Neuronal stem cell (in vitro differentiated cells): ENCODE data around the gene MCF2L2.

ENCODE experiments used
- DNase-seq: peaks from one replicate; pipeline ENCODE4 v3.0.0-alpha.2; 2013; ENCODE audit warnings: low spot score
- H2AFZ ChIP-seq: one replicate; pipeline ENCODE4 v1.6.1; 2013; ENCODE audit warnings: mild to moderate bottlenecking, low read length, inconsistent platforms
- H2AK5ac ChIP-seq: 2 replicates; pipeline ENCODE4 v1.6.1; 2013; ENCODE audit warnings: low read depth, mild to moderate bottlenecking, inconsistent platforms, low read length, moderate library complexity, mixed read lengths
- H2BK120ac ChIP-seq: 2 replicates; pipeline ENCODE4 v1.6.1; 2013; ENCODE audit warnings: low read depth, mild to moderate bottlenecking, inconsistent platforms, low read length, moderate library complexity, mixed read lengths
- H2BK12ac ChIP-seq: one replicate; pipeline ENCODE4 v1.6.1; 2013; ENCODE audit warnings: low read length, inconsistent platforms
- H2BK15ac ChIP-seq: 2 replicates; pipeline ENCODE4 v1.6.1; 2013; ENCODE audit warnings: mild to moderate bottlenecking, low read length, inconsistent platforms, mixed read lengths
- H2BK5ac ChIP-seq: one replicate; pipeline ENCODE4 v1.6.1; 2013; ENCODE audit warnings: inconsistent platforms, mild to moderate bottlenecking, low read length, moderate library complexity
- H3K14ac ChIP-seq: one replicate; pipeline ENCODE4 v1.6.1; 2013; ENCODE audit warnings: low read length, inconsistent platforms
- H3K18ac ChIP-seq: 2 replicates; pipeline ENCODE4 v1.6.1; 2013; ENCODE audit warnings: low read length, inconsistent platforms
- H3K23ac ChIP-seq: 2 replicates; pipeline ENCODE4 v1.6.1; 2013; ENCODE audit warnings: low read depth, mild to moderate bottlenecking, mixed read lengths, low read length, inconsistent platforms; ENCODE audit not compliant: poor library complexity
- H3K27ac ChIP-seq: replicated peaks from 3 replicates; pipeline ENCODE4 v1.5.1; 2013; ENCODE audit warnings: low read length, inconsistent platforms
- H3K27me3 ChIP-seq, 3 experiments: 2 replicates each; pipeline ENCODE4 v1.6.1; 2013; ENCODE audit warnings: low read length in 3 of 3, mild to moderate bottlenecking in 2 of 3, inconsistent platforms in 1 of 3, low read depth in 1 of 3, mixed read lengths in 1 of 3, moderate library complexity in 1 of 3; ENCODE audit not compliant: control insufficient read depth in 3 of 3, insufficient read depth in 3 of 3
- H3K36me3 ChIP-seq, 2 donors: replicated peaks in 1 of 2; 2 replicates each; pipeline ENCODE4 v1.6.1; 2013; ENCODE audit warnings: low read length in 2 of 2; ENCODE audit not compliant: control insufficient read depth in 2 of 2, insufficient read depth in 2 of 2
- H3K4ac ChIP-seq: 2 replicates; pipeline ENCODE4 v1.6.1; 2013; ENCODE audit warnings: inconsistent platforms, mild to moderate bottlenecking, low read length, moderate library complexity
- H3K4me1 ChIP-seq, 2 donors: 1 replicate in 1 of 2; 2 replicates in 1 of 2; pipeline ENCODE4 v1.6.1; 2013; ENCODE audit warnings: low read length in 2 of 2, low read depth in 1 of 2; ENCODE audit not compliant: control insufficient read depth in 2 of 2, insufficient read depth in 1 of 2
- H3K4me2 ChIP-seq: one replicate; pipeline ENCODE4 v1.6.1; 2013; ENCODE audit warnings: mild to moderate bottlenecking, low read length, inconsistent platforms; ENCODE audit not compliant: insufficient read depth, poor library complexity, severe bottlenecking
- H3K4me3 ChIP-seq, 2 donors: 2 replicates each; pipeline ENCODE4 v1.5.1; 2013; ENCODE audit warnings: low read length in 2 of 2, mild to moderate bottlenecking in 2 of 2, inconsistent platforms in 1 of 2, moderate library complexity in 1 of 2
- H3K79me1 ChIP-seq: one replicate; pipeline ENCODE4 v1.6.1; 2013; ENCODE audit warnings: low read depth, mild to moderate bottlenecking, inconsistent platforms, low read length, moderate library complexity
- H3K9ac ChIP-seq: one replicate; pipeline ENCODE4 v1.6.1; 2013; ENCODE audit warnings: mild to moderate bottlenecking, low read depth, low read length, inconsistent platforms; ENCODE audit not compliant: poor library complexity
- H3K9me3 ChIP-seq, 2 donors: replicated peaks in 1 of 2; 2 replicates each; pipeline versions ENCODE3 to v1.6.1; 2013; ENCODE audit warnings: low read length in 2 of 2, mild to moderate bottlenecking in 2 of 2, inconsistent platforms in 1 of 2, low read depth in 1 of 2, mixed read lengths in 1 of 2, moderate library complexity in 1 of 2; ENCODE audit not compliant: control insufficient read depth in 2 of 2, insufficient read depth in 1 of 2
- H4K8ac ChIP-seq: one replicate; pipeline ENCODE4 v1.6.1; 2013; ENCODE audit warnings: low read depth, mild to moderate bottlenecking, inconsistent platforms, low read length, moderate library complexity
- H4K91ac ChIP-seq: one replicate; pipeline ENCODE4 v1.6.1; 2013; ENCODE audit warnings: low read length, low read depth, mild to moderate bottlenecking, inconsistent platforms; ENCODE audit not compliant: poor library complexity
- WGBS, 2 donors: extraction: QIAGEN DNeasy Blood & Tissue Kit; methylation state at CpG; one replicate each; pipeline ENCODE4 v1.1.7; 2013; ENCODE audit warnings: missing lambda C conversion rate in 2 of 2, mixed read lengths in 1 of 2; ENCODE audit not compliant: insufficient read length in 2 of 2, insufficient replicate concordance in 1 of 2; ENCODE audit errors: extremely low coverage in 2 of 2; 5-methylcytosine and 5-hydroxymethylcytosine counted together

Gene MCF2L2

DNA sequence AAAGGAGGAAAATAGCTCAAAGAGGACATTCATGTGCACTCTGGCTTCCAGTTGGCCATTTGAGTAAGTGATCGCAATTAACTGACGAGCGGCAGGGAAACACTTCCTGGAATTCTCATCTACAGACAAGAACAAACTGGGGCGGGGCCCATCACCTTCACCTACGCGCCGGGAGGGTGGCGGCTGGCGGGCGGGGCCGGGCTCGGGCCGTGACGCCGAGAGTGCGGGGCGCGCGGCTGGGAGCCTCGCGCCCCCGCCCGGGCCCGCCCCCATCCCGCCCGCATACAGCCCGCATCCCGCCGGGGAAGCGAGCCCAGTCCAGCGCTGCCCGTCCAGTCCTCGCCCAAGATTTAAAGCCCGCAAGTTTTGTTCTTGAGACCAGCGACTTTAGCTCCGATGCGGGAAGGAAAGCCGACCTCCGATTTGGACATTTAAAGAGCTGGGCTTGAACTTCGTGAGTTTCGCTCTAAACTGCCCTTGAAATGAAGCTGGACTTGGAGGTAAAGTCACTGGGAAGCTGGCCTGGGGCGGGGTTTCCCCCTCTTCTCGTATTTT is 175.4 kb downstream of the MCF2L2 start, which contains the start of gene B3GNT5:
TSS of gene B3GNT5 (plus strand) at position 281 of the 555 bp plus-strand sequence. CDS start 16,546 bp downstream, outside the sequence.
- H2BK120ac ChIP-seq: peak within 1 kb of the TSS; percentile 21
- H3K18ac ChIP-seq: peak within 1 kb of the TSS; percentile 95
- peak within 1 kb of the TSS; percentile 89 for H4K91ac ChIP-seq
- H3K4ac ChIP-seq: peak within 1 kb of the TSS; percentile 67
- peaks cover 0 to 13% of the 10 kb centered on the region in 2 donors for H3K36me3 ChIP-seq
- peaks cover 4 to 7% of the 10 kb centered on the region in 2 donors for H3K4me1 ChIP-seq
- peak within 1 kb of the TSS; percentile 49 for H3K23ac ChIP-seq
- no peaks in the 10 kb centered on the region for H3K9me3 ChIP-seq
- H4K8ac ChIP-seq: no peak within 1 kb of the TSS
- peak within 1 kb of the TSS; percentile 77 for H2BK15ac ChIP-seq
- H3K79me1 ChIP-seq: no peaks in the 10 kb centered on the region
- H2BK5ac ChIP-seq: peak within 1 kb of the TSS; percentile 33
- H3K4me2 ChIP-seq: peak within 1 kb of the TSS; percentile 75
- H3K4me3 ChIP-seq: peak within 1 kb of the TSS; percentile 64 to 83
- no CpG with 5 or more reads among the region's 43 CpGs for WGBS, 2 donors
- H3K27ac ChIP-seq: no peak within 1 kb of the TSS
- H3K14ac ChIP-seq: no peak within 1 kb of the TSS
- peak within 1 kb of the TSS; percentile 90 for H2AFZ ChIP-seq
- peaks cover 0 to 27% (median 15%) of the 10 kb centered on the region in 3 experiments for H3K27me3 ChIP-seq
- no peak within 1 kb of the TSS for H2AK5ac ChIP-seq
- DNase-seq: no peak
- H3K9ac ChIP-seq: peak within 1 kb of the TSS; percentile 97
- H2BK12ac ChIP-seq: no peak within 1 kb of the TSS

- Histone ChIP-seq H3K4me2 (no peak overlapping the region), H3K36me3 (peaks cover 0 to 9% of the 10 kb centered on the region in 2 donors), H2BK12ac (no peak overlapping the region), H4K91ac (no peak overlapping the region), H3K27ac (no peak overlapping the region), H3K9ac (no peak overlapping the region), H4K8ac (no peak overlapping the region), H3K18ac (no peak overlapping the region), H3K23ac (no peak overlapping the region), H3K9me3 (no peaks in the 10 kb centered on the region), H2BK15ac (no peak overlapping the region), H2BK120ac (no peak overlapping the region), H3K4ac (no peak overlapping the region), H3K4me3 (peak overlapping the region in 1 of 2 donors; percentile 64), H3K4me1 (peaks cover 4 to 7% of the 10 kb centered on the region in 2 donors), H3K14ac (no peak overlapping the region), H2AK5ac (no peak overlapping the region), H3K27me3 (peaks cover 0 to 27% (median 15%) of the 10 kb centered on the region in 3 experiments), H3K79me1 (no peaks in the 10 kb centered on the region), H2AFZ (peak overlapping the region; percentile 90), H2BK5ac (no peak overlapping the region)
- DNase-seq: no peak
- no CpG with 5 or more reads among the region's 5 CpGs for WGBS, 2 donors
These were observed 176.2 kb downstream of the MCF2L2 start for GRCh38 chr3:183252118-183252782.

- Histone ChIP-seq H2BK5ac (no peak overlapping the region), H3K4ac (no peak overlapping the region), H3K27me3 (peaks cover 0 to 39% (median 15%) of the 10 kb centered on the region in 3 experiments), H3K23ac (no peak overlapping the region), H2BK120ac (no peak overlapping the region), H3K14ac (peak overlapping the region; percentile 56), H3K4me3 (no peak overlapping the region), H2AK5ac (no peak overlapping the region), H3K36me3 (no peaks in the 10 kb centered on the region), H3K18ac (no peak overlapping the region), H3K9ac (no peak overlapping the region), H4K8ac (no peak overlapping the region), H2BK15ac (no peak overlapping the region), H3K27ac (no peak overlapping the region), H2BK12ac (peak overlapping the region; percentile 26), H3K79me1 (no peaks in the 10 kb centered on the region), H3K4me2 (no peak overlapping the region), H4K91ac (no peak overlapping the region), H3K9me3 (no peaks in the 10 kb centered on the region), H3K4me1 (peaks cover 7% of the 10 kb centered on the region in 2 donors), H2AFZ (peak overlapping the region; percentile 65)
- DNase-seq: no peak
- no CpG with 5 or more reads among the region's 6 CpGs for WGBS, 2 donors
These were observed 179.3 kb downstream of the MCF2L2 start for GRCh38 chr3:183249006-183249718.
